GM19463 (cell line): Measurements from ENCODE around the gene RAB11FIP5.

Source experiments
- ATAC-seq: cut with Tn5 transposase; IDR thresholded peaks from one replicate; pipeline ENCODE4 v1.9.1; 2021; ENCODE audit warnings: mild to moderate bottlenecking, moderate library complexity; ENCODE audit not compliant: unreplicated experiment

RAB11FIP5 gene

GRCh38 chr2:73035899-73036711, 76.6 kb downstream of the RAB11FIP5 start:
- no peak for ATAC-seq

GRCh38 chr2:73034661-73035375, 77.9 kb downstream of the RAB11FIP5 start:
- no peak for ATAC-seq

- ATAC-seq, result no peak
These were observed 78.9 kb downstream of the RAB11FIP5 start for GRCh38 chr2:73033766-73034381.

GRCh38 chr2:73033142-73033765, 79.5 kb downstream of the RAB11FIP5 start:
- ATAC-seq, result no peak

GRCh38 chr2:73032702-73033097, 80.0 kb downstream of the RAB11FIP5 start:
- ATAC-seq, result no peak

GRCh38 chr2:73031725-73032701, 80.7 kb downstream of the RAB11FIP5 start:
- ATAC-seq, result no peak

- no peak for ATAC-seq
These were observed 81.6 kb downstream of the RAB11FIP5 start for GRCh38 chr2:73031095-73031678.

GRCh38 chr2:73028841-73029240, 83.9 kb downstream of the RAB11FIP5 start:
- no peak for ATAC-seq

GRCh38 chr2:73027340-73027739, 85.4 kb downstream of the RAB11FIP5 start:
- ATAC-seq, result no peak

GRCh38 chr2:73023497-73023896, 89.3 kb downstream of the RAB11FIP5 start:
- ATAC-seq, result no peak
